Astrocyte (in vitro differentiated cells and primary cell): ENCODE data around the gene NRN1L.

Experiments
- CTCF ChIP-seq: IDR thresholded peaks from 2 replicates; pipeline ENCODE4 v1.5.1; 2011; ENCODE audit warnings: low read depth, mild to moderate bottlenecking, inconsistent platforms, low read length, moderate library complexity; ENCODE audit not compliant: insufficient read depth
- EZH2 ChIP-seq: IDR thresholded peaks from 2 replicates; pipeline ENCODE4 v1.6.1; 2012; ENCODE audit warnings: mild to moderate bottlenecking, low read length, inconsistent platforms; ENCODE audit not compliant: insufficient read depth

- TF ChIP-seq CTCF (no peak), EZH2 (no peak)
Measured at GRCh38 chr16:67919622-67920221, 35.0 kb downstream of the NRN1L start.
